Mesothelial cell of epicardium (in vitro differentiated cells): Measurements from ENCODE around the gene OR10J1. TPM values are rescaled to one million over a fixed set of nuclear protein-coding genes. Genes with fewer than 3 reads are reported as not detected.

Experiments used
- DNase-seq, 2 experiments: peaks; one replicate each; pipeline ENCODE4 v3.0.0; 2021; ENCODE audit warnings: low spot score in 2 of 2; ENCODE audit not compliant: unreplicated experiment in 2 of 2
- H3K27ac Mint-ChIP-seq: 2 replicates; pipeline ENCODE4 v1.8.0; 2021; ENCODE audit warnings: mixed read lengths
- H3K27me3 Mint-ChIP-seq: 2 replicates; pipeline ENCODE4 v1.8.0; 2021; ENCODE audit warnings: low read depth, mixed read lengths
- H3K36me3 Mint-ChIP-seq: 2 replicates; pipeline ENCODE4 v1.8.0; 2021; ENCODE audit warnings: mixed read lengths
- H3K4me1 Mint-ChIP-seq: 2 replicates; pipeline ENCODE4 v1.8.0; 2021; ENCODE audit warnings: mixed read lengths
- H3K4me3 Mint-ChIP-seq: 2 replicates; pipeline ENCODE4 v1.8.0; 2021; ENCODE audit warnings: mild to moderate bottlenecking, moderate library complexity, mixed read lengths
- H3K9me3 Mint-ChIP-seq: 2 replicates; pipeline ENCODE4 v1.8.0; 2021; ENCODE audit warnings: mixed read lengths
- total RNA-seq: library from RNA; stranded (reverse); gene quantifications from 3 replicates; pipeline ENCODE4 v1.2.1, GENCODE V29; 2021
- TF ChIP-seq, protein P1 (sequence below): fragments of 200-600 bp; sonication (generic); IDR thresholded peaks from one replicate; pipeline ENCODE4 v1.5.0; 2021; ENCODE audit warnings: antibody characterized with exemption; ENCODE audit not compliant: unreplicated experiment

The OR10J1 gene, protein sequence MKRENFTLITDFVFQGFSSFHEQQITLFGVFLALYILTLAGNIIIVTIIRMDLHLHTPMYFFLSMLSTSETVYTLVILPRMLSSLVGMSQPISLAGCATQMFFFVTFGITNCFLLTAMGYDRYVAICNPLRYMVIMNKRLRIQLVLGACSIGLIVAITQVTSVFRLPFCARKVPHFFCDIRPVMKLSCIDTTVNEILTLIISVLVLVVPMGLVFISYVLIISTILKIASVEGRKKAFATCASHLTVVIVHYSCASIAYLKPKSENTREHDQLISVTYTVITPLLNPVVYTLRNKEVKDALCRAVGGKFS
- total RNA-seq = not detected in 3 replicates

DNA sequence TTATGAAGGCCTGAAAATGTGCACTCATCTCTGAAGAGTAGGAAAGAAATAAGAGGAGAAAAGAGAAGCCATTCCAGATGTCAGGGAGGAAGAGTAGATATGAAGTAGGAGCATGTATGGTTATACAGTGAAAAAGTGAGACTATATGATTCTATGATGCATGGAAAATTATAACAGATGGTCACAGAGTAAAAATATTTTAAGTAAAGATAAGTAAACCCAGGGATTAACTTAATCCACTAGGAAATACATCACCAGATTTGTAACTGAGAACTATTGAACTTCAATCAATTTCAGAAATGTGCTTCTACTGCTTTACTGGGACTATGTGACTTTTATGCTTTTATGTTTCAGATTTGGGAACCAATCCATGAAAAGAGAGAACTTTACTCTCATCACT lies at the start of gene OR10J1:
TSS of gene OR10J1 (plus strand) at position 301 of the 400 bp plus-strand sequence. CDS start at position 371, 70 bp downstream.
- no peaks in the 10 kb centered on the region for H3K36me3 Mint-ChIP-seq
- DNase-seq = no peak
- no peak within 1 kb of the TSS for H3K27ac Mint-ChIP-seq
- H3K27me3 Mint-ChIP-seq = no peaks in the 10 kb centered on the region
- peaks cover 78% of the 10 kb centered on the region for H3K9me3 Mint-ChIP-seq
- TF ChIP-seq, protein P1, sequence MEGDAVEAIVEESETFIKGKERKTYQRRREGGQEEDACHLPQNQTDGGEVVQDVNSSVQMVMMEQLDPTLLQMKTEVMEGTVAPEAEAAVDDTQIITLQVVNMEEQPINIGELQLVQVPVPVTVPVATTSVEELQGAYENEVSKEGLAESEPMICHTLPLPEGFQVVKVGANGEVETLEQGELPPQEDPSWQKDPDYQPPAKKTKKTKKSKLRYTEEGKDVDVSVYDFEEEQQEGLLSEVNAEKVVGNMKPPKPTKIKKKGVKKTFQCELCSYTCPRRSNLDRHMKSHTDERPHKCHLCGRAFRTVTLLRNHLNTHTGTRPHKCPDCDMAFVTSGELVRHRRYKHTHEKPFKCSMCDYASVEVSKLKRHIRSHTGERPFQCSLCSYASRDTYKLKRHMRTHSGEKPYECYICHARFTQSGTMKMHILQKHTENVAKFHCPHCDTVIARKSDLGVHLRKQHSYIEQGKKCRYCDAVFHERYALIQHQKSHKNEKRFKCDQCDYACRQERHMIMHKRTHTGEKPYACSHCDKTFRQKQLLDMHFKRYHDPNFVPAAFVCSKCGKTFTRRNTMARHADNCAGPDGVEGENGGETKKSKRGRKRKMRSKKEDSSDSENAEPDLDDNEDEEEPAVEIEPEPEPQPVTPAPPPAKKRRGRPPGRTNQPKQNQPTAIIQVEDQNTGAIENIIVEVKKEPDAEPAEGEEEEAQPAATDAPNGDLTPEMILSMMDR = no peak
- no peak within 1 kb of the TSS for H3K4me3 Mint-ChIP-seq
- H3K4me1 Mint-ChIP-seq = no peaks in the 10 kb centered on the region

DNA sequence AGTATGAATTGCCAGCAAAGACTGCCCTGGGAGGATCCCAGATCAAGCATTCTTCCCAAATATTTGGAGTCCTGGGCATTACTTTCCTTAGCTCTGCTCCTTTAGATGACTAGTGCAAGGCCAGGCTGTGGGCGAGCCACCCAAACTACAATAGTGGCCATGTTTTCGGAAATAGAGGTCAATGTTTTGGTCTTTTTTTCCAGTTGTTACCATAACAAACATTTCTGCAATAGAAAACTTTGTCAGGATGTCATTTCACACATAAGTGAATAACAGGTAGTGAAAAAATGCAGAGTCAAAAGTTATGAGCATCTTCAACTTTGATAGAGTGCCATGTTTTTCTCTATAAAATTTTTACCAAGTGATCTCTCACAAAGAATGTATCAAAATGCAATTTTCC lies 32.7 kb upstream of the OR10J1 start:
- H3K27ac Mint-ChIP-seq = no peak overlapping the region
- DNase-seq = no peak
- H3K4me3 Mint-ChIP-seq = no peak overlapping the region

DNA sequence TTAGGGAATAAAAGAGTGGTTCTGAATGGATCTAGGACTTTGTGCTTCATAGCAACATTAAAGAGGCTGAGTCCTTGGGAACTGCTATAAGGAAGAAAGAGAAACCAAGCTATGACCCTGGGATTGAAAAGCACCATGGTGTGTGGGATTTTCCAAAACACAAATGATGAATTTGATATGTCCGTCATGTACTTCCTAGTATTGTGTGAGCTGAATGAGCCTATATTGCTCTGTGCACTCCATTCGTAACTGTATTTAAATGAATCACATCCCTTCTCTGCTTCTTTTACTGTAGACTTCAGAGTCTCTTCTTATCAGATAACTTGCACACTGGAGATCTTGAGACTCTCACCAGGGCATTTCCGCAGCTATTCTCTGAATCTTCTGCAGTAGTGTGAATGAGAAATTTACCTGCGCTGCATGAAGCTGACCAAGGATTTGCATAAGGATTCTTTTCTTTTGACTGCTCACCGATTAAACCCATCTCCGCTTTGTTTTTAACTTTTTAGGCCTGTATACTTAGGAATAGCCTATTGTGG lies 30.6 kb upstream of the OR10J1 start:
- H3K27me3 Mint-ChIP-seq = no peaks in the 10 kb centered on the region
- TF ChIP-seq, protein P1 = no peak
- H3K4me1 Mint-ChIP-seq = no peaks in the 10 kb centered on the region
- no peaks in the 10 kb centered on the region for H3K36me3 Mint-ChIP-seq
- no peak overlapping the region for H3K27ac Mint-ChIP-seq
- no peak overlapping the region for H3K4me3 Mint-ChIP-seq
- no peak for DNase-seq
- peaks cover 62% of the 10 kb centered on the region for H3K9me3 Mint-ChIP-seq

More for the DNA sequence above, 32.7 kb upstream of the OR10J1 start:
- H3K4me1 Mint-ChIP-seq = no peaks in the 10 kb centered on the region
- no peaks in the 10 kb centered on the region for H3K27me3 Mint-ChIP-seq
- TF ChIP-seq, protein P1 = no peak
- H3K36me3 Mint-ChIP-seq = no peaks in the 10 kb centered on the region
- H3K9me3 Mint-ChIP-seq = peaks cover 78% of the 10 kb centered on the region

DNA sequence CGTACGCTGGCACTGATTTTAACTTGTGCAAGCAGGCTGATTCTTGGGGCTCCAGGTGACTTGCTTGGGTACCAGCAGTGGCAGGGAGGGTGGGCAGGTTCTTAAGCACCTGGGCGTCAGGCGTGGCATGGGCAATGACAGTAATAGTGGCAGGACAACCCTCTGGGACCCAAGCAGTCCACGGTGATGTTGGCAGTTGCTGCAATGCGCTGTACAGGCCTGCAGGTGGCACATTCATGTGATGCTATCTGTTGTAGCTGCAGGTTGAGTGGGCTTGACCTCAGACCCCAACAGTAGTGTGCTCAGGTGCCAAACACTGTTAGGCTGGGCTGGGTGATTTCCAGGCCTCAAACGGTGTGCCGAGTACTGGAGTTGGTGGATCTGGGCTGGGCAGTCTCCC lies 17.7 kb upstream of the OR10J1 start:
- no peak overlapping the region for H3K4me3 Mint-ChIP-seq
- H3K4me1 Mint-ChIP-seq = no peaks in the 10 kb centered on the region
- H3K27ac Mint-ChIP-seq = no peak overlapping the region
- TF ChIP-seq, protein P1 = no peak
- DNase-seq = no peak
- no peaks in the 10 kb centered on the region for H3K27me3 Mint-ChIP-seq
- H3K9me3 Mint-ChIP-seq = peaks cover 57% of the 10 kb centered on the region
- H3K36me3 Mint-ChIP-seq = no peaks in the 10 kb centered on the region

DNA sequence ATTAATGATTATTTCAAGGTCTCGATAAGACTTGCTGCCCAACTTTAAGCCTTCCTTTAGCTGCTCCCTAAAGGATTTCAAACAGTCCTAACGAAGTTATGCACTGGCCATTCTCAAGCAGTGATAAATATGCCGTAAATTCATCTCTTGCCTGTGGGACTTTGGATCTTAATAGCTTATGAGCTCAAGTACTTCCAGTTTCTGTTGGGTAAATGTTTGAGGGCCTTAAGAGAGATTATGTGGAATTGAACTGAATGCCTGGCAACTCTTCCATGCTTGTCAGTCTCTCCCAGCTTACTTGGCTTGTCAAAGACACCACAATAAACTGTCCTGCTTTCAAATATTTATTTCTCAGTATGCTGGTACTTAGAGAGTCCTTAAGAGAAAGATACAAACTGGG lies 11.0 kb upstream of the OR10J1 start:
- H3K4me3 Mint-ChIP-seq = no peak overlapping the region
- TF ChIP-seq, protein P1 = no peak
- H3K4me1 Mint-ChIP-seq = no peaks in the 10 kb centered on the region
- no peak for DNase-seq
- peaks cover 67% of the 10 kb centered on the region for H3K9me3 Mint-ChIP-seq
- no peaks in the 10 kb centered on the region for H3K27me3 Mint-ChIP-seq
- no peak overlapping the region for H3K27ac Mint-ChIP-seq
- no peaks in the 10 kb centered on the region for H3K36me3 Mint-ChIP-seq
